Colonic mucosa (tissue), 4 donors: ENCODE results near the gene LCLAT1. TPM values are rescaled to one million over a fixed set of nuclear protein-coding genes. Genes with fewer than 3 reads are reported as not detected.

Source experiments
- DNase-seq: peaks from one replicate; pipeline ENCODE4 v3.0.0-alpha.2; 2020
- H3K27ac ChIP-seq: fragments of 200-600 bp; one replicate; pipeline ENCODE4 v1.8.0; 2021
- H3K27me3 ChIP-seq: fragments of 200-600 bp; one replicate; pipeline ENCODE4 v1.8.0; 2021
- H3K36me3 ChIP-seq: fragments of 200-600 bp; one replicate; pipeline ENCODE4 v1.8.0; 2021
- H3K4me1 ChIP-seq: fragments of 200-600 bp; one replicate; pipeline ENCODE4 v1.8.0; 2021; ENCODE audit warnings: mild to moderate bottlenecking
- H3K4me3 ChIP-seq: fragments of 200-600 bp; one replicate; pipeline ENCODE4 v1.8.0; 2021
- H3K9ac ChIP-seq, 2 donors: one replicate each; pipeline ENCODE4 v1.7.0; 2013; ENCODE audit warnings: control low read depth in 2 of 2, low read depth in 2 of 2, low read length in 2 of 2
- H3K9me3 ChIP-seq: fragments of 200-600 bp; one replicate; pipeline ENCODE4 v1.8.0; 2021
- CTCF ChIP-seq: fragments of 200-600 bp; IDR thresholded peaks from one replicate; pipeline ENCODE4 v1.8.0; 2022; ENCODE audit warnings: antibody characterized with exemption, mild to moderate bottlenecking
- intact Hi-C: fragments of 100-400 bp; cut with DNase I; formaldehyde crosslinking; loops from one replicate; pipeline ENCODE4 v1.14.1; 2022
- total RNA-seq, 2 donors: library from RNA; stranded (reverse); fragmentation: NEBNext Ultra II Directional in 1 of 2; extraction: Animal tissue kit (Norgen Biotek cat#: 25700) in 1 of 2; gene quantifications; one replicate each; pipeline ENCODE4 v1.2.1, GENCODE V29; 2021
- donor health status: healthy.
- donor health status: DM: no; HTN: no; CAD: no.
- donor health status: DM: no; HTN: no; CAD: no.

The LCLAT1 gene
- total RNA-seq, 2 donors from 2014 or later = 20.0 to 25.5 TPM

- Histone ChIP-seq H3K9me3 (no peaks in the 10 kb centered on the region), H3K27ac (no peak overlapping the region), H3K4me3 (no peak overlapping the region), H3K27me3 (no peaks in the 10 kb centered on the region), H3K4me1 (peaks cover 4% of the 10 kb centered on the region), H3K36me3 (no peaks in the 10 kb centered on the region), H3K9ac (no peak overlapping the region)
- intact Hi-C loops = no loop called here
- no peak for DNase-seq
- TF ChIP-seq CTCF = no peak
These were observed 9.1 kb downstream of the LCLAT1 start for GRCh38 chr2:30456106-30456505.

- Histone ChIP-seq H3K9me3 (no peaks in the 10 kb centered on the region), H3K36me3 (no peaks in the 10 kb centered on the region), H3K27ac (no peak overlapping the region), H3K4me1 (peaks cover 4% of the 10 kb centered on the region), H3K9ac (no peak overlapping the region), H3K4me3 (no peak overlapping the region), H3K27me3 (no peaks in the 10 kb centered on the region)
- TF ChIP-seq CTCF = no peak
- intact Hi-C loops = no loop called here
- DNase-seq = no peak
These were observed 9.5 kb downstream of the LCLAT1 start for GRCh38 chr2:30456579-30456978.

- intact Hi-C loops = no loop called here
- no peaks in the 10 kb centered on the region for H3K9me3 ChIP-seq
These were observed 10.2 kb downstream of the LCLAT1 start for GRCh38 chr2:30457296-30457695.

GRCh38 chr2:30459140-30459539 is 12.1 kb downstream of the LCLAT1 start:
- no peak for TF ChIP-seq CTCF
- H3K9me3 ChIP-seq = no peaks in the 10 kb centered on the region
- DNase-seq = no peak
- no peak overlapping the region for H3K4me3 ChIP-seq
- H3K4me1 ChIP-seq = peaks cover 4% of the 10 kb centered on the region
- H3K27me3 ChIP-seq = no peaks in the 10 kb centered on the region
- no peak overlapping the region for H3K9ac ChIP-seq
- H3K27ac ChIP-seq = no peak overlapping the region
- intact Hi-C loops = no loop called here
- H3K36me3 ChIP-seq = no peaks in the 10 kb centered on the region

More at GRCh38 chr2:30457296-30457695, 10.2 kb downstream of the LCLAT1 start:
- no peak overlapping the region for H3K27ac ChIP-seq
- no peak overlapping the region for H3K9ac ChIP-seq
- H3K4me3 ChIP-seq = no peak overlapping the region
- DNase-seq = no peak
- H3K4me1 ChIP-seq = peaks cover 4% of the 10 kb centered on the region
- no peak for TF ChIP-seq CTCF
- H3K36me3 ChIP-seq = no peaks in the 10 kb centered on the region
- H3K27me3 ChIP-seq = no peaks in the 10 kb centered on the region

- Histone ChIP-seq H3K9ac (no peak overlapping the region), H3K4me1 (no peaks in the 10 kb centered on the region), H3K4me3 (no peak overlapping the region), H3K36me3 (no peaks in the 10 kb centered on the region), H3K27ac (no peak overlapping the region), H3K27me3 (no peaks in the 10 kb centered on the region), H3K9me3 (no peaks in the 10 kb centered on the region)
- TF ChIP-seq CTCF = no peak
- DNase-seq = no peak
- intact Hi-C loops = no loop called here
These were observed 15.2 kb downstream of the LCLAT1 start for GRCh38 chr2:30462131-30462857.
